HG02973 (cell line): Measurements from ENCODE around the gene NEO1.
"Not testable (repeated sequence)": the region's sequence is repeated elsewhere in the genome, so short reads cannot be mapped to it uniquely, and the experiment has no call there.

Experiments
- ATAC-seq: cut with Tn5 transposase; IDR thresholded peaks from one replicate; pipeline ENCODE4 v1.9.1; 2021; ENCODE audit warnings: moderate library complexity; ENCODE audit not compliant: unreplicated experiment

NEO1 gene

DNA sequence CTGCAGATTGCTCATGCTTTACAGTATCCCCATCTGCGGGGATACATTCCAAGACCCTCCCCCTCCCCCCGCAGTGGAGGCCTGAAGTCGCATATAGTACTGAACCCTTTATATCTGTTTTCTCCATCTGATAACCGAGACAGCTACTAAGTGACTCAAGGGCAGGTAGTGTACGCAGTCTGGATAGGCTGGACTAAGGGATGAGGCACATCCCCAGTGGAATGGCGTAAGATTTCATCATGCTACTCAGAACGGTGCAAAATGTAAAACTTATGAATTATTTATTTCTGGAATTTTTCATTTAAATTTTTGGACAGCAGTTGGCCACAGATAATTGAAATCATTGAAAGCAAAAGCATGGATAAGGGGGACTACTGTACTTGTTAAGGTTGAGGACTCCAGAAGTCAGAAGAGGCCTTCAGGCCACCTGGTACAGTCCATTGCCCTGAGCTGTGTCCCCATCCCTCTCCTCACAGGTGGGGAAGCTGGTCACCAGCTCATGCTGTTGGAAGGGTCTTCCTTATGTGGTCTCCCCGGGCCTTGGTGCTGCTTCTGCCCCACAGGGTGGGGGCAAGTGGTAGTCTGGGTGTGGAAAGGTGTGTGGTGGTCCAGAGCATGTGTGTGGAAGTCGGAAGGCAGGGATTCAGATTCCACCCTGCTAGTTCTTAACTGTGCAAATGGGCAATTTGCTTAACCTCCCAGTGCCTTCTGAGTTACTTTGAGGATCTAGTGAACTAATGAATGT lies 244.5 kb downstream of the NEO1 start:
- no peak for ATAC-seq

DNA sequence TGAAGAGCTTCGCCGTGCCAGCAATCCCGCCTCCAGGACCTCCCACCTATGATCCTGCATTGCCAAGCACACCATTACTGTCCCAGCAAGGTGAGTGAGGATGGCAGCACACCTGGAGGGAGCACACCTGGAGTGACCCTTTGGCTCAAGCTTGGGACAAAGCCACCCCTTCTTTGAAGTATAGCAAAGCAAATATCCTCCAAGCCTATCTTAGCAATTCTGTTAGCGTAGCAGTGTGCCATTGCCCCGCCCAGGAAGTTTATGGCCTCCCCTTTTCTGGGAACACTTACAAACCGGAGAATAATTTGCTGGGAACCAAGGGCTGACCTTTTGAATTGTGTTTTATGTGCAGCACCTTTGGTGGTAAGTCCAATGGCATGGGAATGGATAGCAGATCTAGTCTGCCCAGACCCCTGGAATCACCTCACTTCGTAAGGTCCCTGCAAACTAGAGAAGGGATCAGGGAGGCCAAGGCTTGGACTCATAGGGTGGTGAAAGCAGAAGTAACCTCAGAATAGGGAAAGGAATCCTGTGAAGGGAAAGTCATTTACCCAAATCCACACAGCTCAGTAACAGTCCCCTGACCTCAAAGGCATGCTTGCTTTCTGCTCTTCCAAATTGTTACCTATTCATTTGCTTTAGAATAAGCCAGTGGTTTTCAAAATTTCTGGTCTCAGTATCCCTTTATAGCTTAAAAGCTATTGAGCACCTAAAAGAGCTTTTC lies 246.4 kb downstream of the NEO1 start:
- no peak for ATAC-seq

DNA sequence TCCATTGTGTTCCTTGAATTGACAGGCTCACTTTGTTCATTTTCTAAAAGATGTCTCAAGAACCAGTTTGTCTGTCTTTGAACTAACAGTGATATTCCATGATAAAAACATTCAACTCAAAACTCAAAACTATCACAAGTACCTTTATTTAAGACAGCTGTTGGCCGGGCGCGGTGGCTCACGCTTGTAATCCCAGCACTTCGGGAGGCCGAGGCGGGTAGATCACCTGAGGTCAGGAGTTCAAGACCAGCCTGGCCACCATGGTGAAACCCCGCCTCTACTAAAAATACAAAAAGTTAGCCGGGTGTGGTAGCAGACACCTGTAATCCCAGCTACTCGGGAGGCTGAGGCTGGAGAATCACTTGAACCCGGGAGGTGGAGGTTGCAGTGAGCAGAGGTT lies 248.0 kb downstream of the NEO1 start:
- not testable (repeated sequence) for ATAC-seq

DNA sequence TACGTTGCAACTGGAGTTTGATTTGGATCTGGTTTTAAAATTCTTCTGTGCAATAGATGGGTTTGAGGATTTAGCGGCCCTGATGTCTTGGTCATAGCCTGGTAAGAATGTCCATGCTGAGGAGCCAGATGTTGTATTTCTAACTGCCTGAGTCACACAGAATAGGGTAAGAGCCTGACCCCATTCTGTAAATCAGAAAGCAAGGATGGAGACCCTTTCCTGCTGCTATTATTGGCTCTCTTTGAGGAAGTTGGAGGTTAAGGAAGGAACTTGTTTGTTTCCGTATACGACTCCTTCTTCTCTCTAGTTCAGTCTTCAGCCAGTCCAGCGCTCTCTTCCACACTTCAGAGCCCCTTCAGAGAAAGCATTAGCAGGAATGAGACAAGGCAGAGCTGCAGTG lies 251.4 kb downstream of the NEO1 start:
- ATAC-seq = no peak

DNA sequence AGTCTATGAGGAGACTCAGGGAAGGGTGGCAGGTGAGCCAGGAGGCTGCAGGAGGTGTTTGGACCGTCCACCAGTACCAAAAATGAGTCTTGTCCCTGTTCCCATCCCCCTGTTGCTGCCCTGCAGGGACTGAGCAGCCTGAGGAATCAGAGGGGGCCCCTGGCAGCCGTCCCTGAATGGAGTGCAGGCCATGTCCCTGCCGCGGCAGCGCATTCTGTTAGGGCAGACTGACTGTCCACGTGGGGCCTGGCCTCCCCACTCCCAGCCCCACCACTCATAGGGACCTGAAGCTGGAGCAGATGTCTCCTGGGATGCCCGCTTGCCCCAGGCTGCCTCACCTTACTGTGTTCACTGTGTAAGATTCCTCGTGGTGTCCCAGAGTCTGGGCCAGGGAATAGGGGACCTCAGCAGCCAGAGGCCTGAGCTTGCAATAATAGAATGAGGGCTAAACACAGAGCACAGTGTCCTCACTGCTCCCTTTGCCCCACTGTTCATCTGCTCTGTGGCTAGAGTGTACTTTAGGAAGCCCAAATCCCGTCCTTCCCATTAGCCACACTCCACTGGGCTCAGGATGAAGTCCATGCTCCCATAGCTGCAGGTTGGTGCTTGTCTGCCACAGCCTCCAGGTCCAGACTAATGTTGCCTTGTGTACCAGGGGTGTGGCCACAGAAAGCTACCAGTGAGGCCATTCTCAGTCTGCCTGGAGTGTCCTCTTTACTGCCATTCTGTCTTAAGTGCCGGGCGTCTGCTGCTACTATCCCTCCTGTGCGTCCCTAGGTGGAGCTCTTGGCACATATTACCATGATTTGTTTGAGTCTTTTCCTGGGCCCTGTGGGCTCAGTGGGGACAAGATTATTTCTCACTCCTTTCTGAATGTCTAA lies 253.3 kb downstream of the NEO1 start:
- ATAC-seq = no peak

DNA sequence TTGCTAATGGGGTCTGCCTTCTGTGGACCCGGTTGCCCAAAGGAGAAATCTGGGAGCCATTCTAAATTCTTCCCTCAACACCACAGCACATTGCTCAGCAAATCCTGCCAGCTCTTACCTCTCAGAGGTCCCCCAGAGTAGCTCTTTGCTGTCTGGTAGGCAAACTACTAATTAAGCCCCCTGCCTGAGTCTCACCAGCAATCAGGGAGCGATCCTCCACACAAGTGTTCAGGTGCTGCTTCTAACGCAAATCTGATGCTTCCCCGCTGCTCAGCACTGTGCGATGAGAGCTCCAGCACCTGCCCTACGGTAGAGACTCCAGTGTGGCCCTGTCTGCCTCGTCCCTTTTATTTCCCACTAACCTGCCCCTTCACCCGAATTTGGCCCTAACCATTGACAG lies 256.0 kb downstream of the NEO1 start:
- no peak for ATAC-seq

DNA sequence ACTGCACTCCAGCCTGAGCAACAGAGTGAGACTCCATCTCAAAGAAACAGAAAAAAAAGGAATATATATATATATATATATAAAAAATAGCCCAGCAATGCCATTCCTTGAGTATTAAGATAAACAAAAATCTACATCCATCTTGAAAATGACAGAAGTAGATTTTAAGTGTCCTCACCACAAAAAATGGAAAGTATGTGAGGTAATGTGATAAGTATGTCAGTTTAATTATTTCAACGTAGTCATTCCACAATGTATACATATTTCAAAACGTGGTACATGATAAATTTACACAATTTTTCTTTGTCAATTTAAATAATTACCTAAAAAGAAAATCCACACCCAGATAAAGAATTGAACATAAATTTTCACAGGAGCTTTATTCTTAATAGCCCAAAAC lies 261.6 kb downstream of the NEO1 start:
- ATAC-seq = no peak

DNA sequence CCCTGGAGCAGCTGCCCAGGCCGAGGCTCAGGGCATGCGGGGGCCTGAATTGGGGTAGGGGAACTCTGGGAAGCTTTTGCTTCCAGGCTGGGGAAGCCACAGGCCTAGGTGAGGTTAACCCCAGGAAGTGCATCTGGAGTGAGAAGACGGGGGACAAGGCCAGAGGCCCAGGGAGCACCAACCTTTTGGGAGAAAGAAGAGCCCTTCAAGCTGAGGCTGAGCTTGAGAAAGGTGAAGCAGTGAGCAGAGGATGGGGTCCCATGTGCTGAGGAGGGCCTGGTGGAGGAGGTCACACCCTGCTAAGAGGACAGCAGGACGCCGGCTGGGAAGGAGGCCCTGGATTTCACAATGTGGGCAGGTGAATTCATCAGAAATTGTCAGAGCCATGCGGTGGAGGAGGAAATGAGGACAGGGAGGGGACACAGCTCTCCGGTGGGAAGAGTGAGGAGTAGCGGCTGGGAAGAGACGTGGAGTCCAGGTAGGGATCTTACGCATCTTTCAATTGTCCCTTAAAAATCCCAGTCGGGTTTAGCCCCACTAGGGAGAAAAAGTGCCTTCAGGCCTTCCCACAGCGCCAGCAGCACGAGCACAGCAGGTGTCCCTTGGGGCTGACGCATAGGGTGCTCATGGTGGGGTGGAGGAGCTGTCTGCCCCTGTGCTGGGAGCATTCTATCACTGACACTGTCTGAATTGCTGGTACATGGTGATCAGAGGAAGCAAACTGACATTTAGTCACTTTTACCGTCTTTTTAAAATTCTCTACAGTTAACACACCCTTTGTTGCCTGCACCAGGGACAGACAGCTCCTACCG lies 265.6 kb downstream of the NEO1 start:
- ATAC-seq = no peak

DNA sequence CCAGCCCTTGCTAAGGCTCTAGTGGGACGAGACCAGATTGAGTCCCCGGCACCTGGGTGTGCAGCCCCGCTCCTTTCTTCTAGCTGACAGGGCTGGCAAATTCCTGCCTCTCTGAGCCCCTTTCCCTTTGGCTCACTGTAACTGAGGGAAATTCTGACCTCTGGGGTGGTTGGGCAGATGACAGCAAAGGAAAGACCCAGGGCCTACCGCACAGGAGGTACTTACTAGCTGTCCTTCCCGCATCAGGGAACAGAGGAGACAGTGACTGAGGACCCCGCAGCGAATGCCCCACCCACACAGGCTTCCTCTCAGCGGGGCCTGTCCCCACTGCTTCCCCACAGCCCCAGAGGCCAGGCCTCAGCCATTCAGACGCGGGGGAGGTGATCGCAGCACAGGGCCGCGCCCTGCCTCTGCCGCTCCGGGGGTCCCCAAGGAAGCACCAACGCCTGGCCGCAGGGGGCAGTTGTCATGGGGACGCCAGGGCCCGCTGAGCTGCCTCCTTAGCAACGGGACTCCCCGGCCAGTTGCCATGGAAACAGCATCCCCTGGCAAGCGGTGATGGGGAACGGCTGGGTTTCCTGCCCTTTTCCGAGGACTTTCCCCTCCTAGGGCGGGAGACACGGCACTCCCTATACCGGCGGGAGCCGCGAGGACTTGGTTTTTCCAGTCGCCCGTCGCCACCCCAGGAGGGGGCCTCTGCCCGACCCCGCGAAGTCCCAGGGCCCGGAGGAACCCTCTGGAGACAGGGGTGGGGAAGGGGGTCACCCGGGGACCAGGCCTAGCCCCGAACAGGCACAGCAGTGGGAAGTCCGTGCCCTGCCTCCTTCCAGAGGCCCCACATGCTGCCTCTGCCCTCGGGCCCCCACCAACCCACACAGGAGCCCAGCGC lies 266.4 kb downstream of the NEO1 start:
- no peak for ATAC-seq

DNA sequence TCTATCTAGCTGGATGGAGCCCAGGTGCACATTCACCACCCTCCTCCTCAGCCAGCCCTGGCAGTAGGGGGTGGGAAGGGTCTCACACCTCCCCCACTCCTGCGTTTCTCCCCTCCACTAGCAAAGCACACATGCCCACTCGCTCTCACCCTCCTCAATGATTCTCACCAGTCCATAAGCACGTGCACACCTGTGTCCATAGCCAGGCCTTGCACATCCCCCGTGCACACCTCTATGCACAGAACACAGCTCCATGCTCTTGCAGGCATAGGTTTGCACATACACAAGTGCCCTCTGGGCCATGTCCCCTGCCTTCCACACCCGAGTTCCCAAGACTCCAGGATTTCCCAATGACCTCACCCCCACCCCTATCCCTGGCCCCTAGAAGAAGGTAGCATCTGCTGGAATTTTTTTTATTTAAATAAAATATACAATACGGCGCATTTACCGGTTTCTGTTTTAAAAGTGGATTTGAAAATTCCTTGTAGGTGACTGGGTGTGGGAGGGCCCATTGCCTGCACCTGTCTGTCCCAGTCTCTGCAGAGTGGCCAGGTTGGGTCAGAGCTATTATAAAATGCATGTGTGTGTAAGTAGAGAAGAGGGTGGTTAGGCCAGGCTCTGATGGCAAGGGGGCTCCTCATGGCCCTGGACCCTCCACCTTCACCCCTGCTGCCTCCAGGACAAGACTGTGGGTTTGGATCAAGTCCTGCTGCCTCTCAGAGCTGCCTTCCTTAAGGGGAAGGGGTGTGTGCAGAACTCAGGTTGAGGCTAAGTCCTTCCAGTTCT lies 267.4 kb downstream of the NEO1 start:
- ATAC-seq = no peak

DNA sequence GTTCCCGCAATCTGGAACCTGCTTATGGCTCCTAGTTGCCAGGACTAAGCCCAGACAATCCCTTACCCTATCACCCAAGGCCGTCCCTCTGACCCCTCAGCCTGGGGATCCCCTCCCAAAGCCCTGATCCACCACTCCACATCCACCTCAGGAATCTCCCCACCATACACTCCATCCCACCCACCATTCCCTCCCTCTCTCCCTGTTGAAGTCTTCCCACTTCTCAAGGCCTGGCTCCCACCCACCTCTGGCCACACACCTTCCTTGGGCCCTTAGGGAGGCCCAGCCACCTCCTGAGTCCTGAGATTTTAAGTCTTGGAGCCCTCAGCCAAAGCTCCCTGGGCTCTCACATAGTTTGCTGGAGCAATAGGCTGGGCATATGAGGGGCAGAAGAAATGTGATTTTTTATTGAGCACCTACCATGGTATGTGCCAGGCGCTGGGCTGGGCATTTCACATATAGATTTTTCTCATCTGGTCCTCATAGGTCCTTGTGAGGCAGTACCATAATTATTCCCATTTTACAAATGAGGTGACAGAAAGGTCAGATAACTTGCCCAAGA lies 268.4 kb downstream of the NEO1 start:
- no peak for ATAC-seq

DNA sequence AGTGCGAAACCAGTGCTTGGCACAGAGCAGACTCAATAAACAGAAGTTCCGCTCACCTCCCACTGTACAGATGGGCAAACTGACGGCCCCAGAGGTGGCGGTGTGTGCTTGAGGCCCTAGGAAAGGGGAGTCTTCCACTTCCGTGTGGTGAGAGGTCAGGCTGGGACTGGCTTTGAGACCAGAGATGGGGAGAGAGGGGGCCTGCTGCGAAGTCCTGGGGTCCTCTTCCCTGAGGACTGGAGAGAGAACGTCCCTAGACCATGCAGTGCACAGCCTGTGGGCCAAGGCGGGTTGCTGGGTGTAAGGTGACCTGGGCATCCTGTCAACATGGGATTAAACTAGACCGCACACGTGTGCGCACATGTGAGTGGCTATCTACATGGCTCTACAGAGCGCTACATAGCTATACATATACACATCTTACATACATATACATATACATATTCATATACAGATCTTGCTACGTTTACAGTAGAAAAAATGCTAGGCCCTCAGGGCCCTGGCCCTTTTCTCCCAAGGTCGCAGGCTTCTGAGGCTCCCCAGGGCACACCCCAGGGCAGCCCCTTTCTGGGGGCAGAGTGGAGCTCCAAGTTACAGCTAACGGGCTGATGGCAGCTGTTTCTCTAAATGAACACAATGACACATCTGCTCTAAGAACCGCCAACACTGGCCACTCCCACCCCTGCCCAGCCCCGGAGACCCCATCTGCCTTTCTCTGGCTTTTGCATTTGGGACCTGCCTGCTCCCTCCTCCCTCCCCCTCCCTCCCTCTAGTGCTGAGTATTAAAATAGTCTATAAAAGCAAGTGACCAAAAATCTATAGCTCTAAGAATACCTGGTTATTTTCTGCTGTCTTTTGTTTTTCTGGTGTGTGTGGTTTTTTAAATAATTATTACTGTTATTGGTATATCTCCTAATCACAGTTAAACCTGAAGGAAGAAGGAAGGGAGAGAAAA lies 269.5 kb downstream of the NEO1 start:
- ATAC-seq = no peak

DNA sequence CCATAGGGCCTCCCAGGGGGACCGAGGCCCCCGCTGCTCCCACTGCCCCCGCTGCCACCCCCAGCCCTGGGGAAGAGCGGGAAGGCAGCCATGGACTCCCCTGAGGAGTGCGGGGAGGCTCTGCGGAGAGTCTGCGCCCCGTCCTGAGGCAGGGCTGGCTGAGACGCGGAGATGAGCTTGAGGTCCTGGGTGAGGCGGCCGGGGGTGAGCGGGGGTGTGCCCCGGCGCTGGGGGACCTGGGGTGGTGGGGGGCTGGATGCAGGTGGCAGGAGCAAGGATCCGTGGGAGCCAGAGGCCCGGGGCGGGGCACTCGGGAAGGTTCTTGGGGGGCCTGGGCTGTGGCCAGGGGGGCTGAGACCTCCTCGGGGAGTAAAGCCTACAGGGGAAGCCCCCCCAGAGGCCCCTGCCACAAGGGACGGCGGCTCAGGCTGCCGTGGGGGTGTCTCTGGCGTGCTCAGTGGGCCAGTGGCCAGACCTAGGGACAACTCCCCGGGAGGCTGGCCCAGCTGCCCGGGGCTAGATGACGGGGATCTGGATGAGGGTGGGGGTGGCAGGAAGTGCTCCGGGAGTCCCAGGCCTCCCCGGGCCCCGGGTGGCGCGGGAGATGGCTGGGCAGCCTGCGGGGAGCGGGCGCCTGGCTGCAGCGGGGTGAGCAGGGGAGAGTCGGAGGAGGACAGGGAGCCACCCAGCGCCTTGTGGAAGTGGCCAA lies 270.6 kb downstream of the NEO1 start:
- no peak for ATAC-seq

DNA sequence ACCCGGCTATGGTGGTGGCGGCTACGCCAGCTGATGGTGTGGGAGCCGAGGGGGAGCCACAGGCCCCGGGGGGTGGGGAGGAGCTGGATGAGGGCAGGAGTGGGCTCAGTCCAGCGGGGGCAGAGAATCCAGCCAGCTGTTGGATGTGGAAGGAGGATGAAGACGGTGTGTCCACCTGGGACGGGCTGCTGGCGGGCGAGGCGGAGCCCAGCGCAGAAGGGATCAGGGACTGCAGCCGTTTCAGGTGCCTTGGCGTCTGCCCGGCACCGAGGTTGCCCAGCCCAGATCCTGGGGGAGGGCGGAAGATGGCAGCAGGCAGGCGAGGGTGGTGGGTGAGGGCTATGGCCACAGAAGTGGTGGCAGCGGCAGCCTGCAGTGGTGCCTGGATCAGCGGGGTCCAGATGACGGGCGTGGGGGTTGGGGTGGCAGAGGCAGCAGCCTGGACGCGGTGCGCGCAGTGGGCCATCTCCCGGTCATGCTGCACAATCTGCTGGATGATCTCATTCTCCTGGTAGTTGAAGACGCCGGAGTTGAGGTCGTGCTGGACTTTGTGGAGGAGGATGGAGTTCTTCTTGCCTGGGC lies 271.2 kb downstream of the NEO1 start:
- ATAC-seq = no peak

DNA sequence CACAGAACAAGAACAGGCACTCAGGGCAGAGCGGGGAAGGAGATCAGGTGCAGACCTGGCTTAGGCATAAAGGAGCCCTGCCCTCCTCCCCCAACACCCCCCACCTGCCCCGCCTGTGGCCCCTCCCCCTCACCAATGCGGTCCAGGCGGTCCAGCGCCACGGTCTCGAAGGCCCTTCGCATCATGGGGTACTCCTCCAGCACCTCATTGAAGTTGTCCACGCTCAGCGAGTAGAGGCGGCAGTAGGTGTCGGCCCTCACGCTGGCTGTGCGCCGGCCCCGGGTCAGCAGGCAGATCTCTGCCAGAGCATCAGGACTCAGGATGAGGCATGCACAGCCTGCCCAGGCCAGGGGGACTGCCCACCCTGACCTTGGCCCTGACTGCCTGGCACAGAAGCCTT lies 271.7 kb downstream of the NEO1 start:
- no peak for ATAC-seq

DNA sequence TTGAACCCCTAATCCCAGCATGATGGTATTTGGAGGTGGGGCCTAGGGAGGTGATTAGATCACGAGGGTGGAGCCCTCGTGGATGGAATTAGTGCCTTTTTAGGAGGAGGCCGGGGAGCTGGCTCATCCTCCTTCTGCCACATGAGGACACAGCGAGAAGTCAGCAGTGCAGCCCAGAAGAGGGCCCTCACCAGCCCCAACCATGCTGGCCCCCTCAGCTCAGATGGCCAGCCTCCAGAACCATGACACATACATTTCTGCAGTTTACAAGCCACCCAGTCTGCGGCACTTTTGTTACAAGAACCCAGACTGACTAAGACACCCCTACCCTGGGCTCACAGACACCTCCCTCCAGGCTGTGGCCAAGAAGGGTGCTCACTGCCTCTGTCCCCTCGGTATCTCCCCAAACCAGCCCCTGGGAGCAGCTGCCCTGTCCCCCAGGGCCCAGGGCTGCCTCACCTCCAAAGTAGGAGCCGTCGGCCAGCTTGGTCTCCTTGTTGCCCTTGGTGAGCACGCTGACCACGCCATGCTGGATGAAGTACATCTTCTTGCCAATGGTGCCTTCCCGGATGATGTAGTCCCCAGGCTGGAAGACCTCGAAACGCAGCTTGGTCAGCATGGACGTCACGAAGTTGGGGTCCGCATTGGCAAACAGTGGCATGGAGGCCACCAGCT lies 272.4 kb downstream of the NEO1 start:
- ATAC-seq = no peak
